H1 (cell line): Measurements from ENCODE around the gene TAF8. TPM values are rescaled to one million over a fixed set of nuclear protein-coding genes. Genes with fewer than 3 reads are reported as not detected.

Experiments used
- CTCF ChIA-PET: fragments of 300-600 bp; sonication (Branson Sonifier 250); formaldehyde crosslinking; loops from one replicate; lab custom pipeline; 2021; ENCODE audit not compliant: partially characterized antibody; lab: Charles Lee
- POLR2A ChIA-PET: fragments of 300-600 bp; sonication (Branson Sonifier 250); formaldehyde crosslinking; loops from one replicate; lab custom pipeline; 2021; ENCODE audit warnings: inconsistent platforms; ENCODE audit not compliant: partially characterized antibody; lab: Charles Lee
- DNase-seq, 2 experiments: peaks; one replicate each; pipeline versions ENCODE4 v3.0.0 to v3.0.0-alpha.2; 2010 to 2022; ENCODE audit warnings: low spot score in 2 of 2, low read depth in 1 of 2, mixed read lengths in 1 of 2
- FAIRE-seq: peaks from 2 replicates; lab custom pipeline; 2011; peaks lifted over from hg19 to GRCh38; lab: Jason Lieb, UNC
- H2AFZ ChIP-seq: 2 replicates; pipeline ENCODE4 v1.8.1; 2012; ENCODE audit warnings: low read length, inconsistent platforms
- H2AK5ac ChIP-seq: 2 replicates; pipeline ENCODE4 v1.6.1; 2013; ENCODE audit warnings: low read depth, low read length
- H2BK120ac ChIP-seq: replicated peaks from 2 replicates; pipeline ENCODE3; 2013; ENCODE audit warnings: low read depth, low read length, inconsistent platforms
- H2BK12ac ChIP-seq: 2 replicates; pipeline ENCODE4 v1.6.1; 2013; ENCODE audit warnings: low read depth, low read length
- H2BK15ac ChIP-seq: 2 replicates; pipeline ENCODE4 v1.6.1; 2013; ENCODE audit warnings: low read length
- H2BK20ac ChIP-seq: 2 replicates; pipeline ENCODE4 v1.6.1; 2013; ENCODE audit warnings: low read length
- H2BK5ac ChIP-seq: 2 replicates; pipeline ENCODE4 v1.6.1; 2013; ENCODE audit warnings: low read depth, low read length
- H3K14ac ChIP-seq: 2 replicates; pipeline ENCODE4 v1.6.1; 2013; ENCODE audit warnings: inconsistent platforms; ENCODE audit not compliant: insufficient read length
- H3K18ac ChIP-seq: 2 replicates; pipeline ENCODE4 v1.6.1; 2013; ENCODE audit warnings: low read length; ENCODE audit errors: extremely low read depth
- H3K23ac ChIP-seq: 2 replicates; pipeline ENCODE4 v1.6.1; 2013; ENCODE audit warnings: inconsistent platforms; ENCODE audit not compliant: insufficient read length
- H3K23me2 ChIP-seq: 2 replicates; pipeline ENCODE4 v1.6.1; 2013; ENCODE audit warnings: low read depth, low read length
- H3K27ac ChIP-seq: 2 replicates; pipeline ENCODE4 v1.6.1; 2011; ENCODE audit warnings: low read depth, low read length, inconsistent platforms
- H3K27me3 ChIP-seq, 4 experiments: replicated peaks in 1 of 4; 1 replicate in 1 of 4; 2 replicates in 3 of 4; pipeline versions ENCODE4 v1.6.1 to v1.8.1; 2011 to 2013; ENCODE audit warnings: low read length in 3 of 4, mild to moderate bottlenecking in 3 of 4, inconsistent platforms in 2 of 4, mixed read lengths in 2 of 4, moderate library complexity in 1 of 4; ENCODE audit not compliant: control insufficient read depth in 3 of 4, insufficient read depth in 3 of 4; ENCODE audit errors: extremely low read depth in 1 of 4
- H3K36me3 ChIP-seq, 4 experiments: 2 replicates each; pipeline versions ENCODE4 v1.6.1 to v1.8.1; 2011 to 2013; ENCODE audit warnings: mild to moderate bottlenecking in 4 of 4, low read length in 3 of 4, moderate library complexity in 2 of 4, control low read depth in 1 of 4, inconsistent platforms in 1 of 4; ENCODE audit not compliant: insufficient read depth in 4 of 4, control insufficient read depth in 2 of 4
- H3K4ac ChIP-seq: replicated peaks from 2 replicates; pipeline ENCODE3; 2013; ENCODE audit warnings: low read length, low read depth, mixed read lengths, inconsistent platforms; ENCODE audit not compliant: insufficient read length
- H3K4me1 ChIP-seq, 4 experiments: replicated peaks in 1 of 4; 1 replicate in 1 of 4; 2 replicates in 3 of 4; pipeline versions ENCODE4 v1.6.1 to v1.8.1; 2011 to 2013; ENCODE audit warnings: low read length in 3 of 4, inconsistent platforms in 2 of 4, mixed read lengths in 1 of 4; ENCODE audit not compliant: insufficient read depth in 4 of 4, control insufficient read depth in 3 of 4
- H3K4me2 ChIP-seq, 2 experiments: 2 replicates each; pipeline versions ENCODE4 v1.6.1 to v1.8.1; 2011 to 2013; ENCODE audit warnings: low read depth in 2 of 2, low read length in 2 of 2, control low read depth in 1 of 2, inconsistent platforms in 1 of 2, mild to moderate bottlenecking in 1 of 2; ENCODE audit not compliant: insufficient read depth in 1 of 2
- H3K4me3 ChIP-seq, 4 experiments: fragments of 200-600, 300-600 bp in 1 of 4; sonication (generic), shearing (Covaris generic), sonication (Bioruptor Twin) in 1 of 4; 2 replicates each; pipeline versions ENCODE4 v1.5.1 to v1.8.1; 2011 to 2016; ENCODE audit warnings: low read length in 4 of 4, low read depth in 3 of 4, control low read depth in 2 of 4, inconsistent platforms in 2 of 4, mild to moderate bottlenecking in 2 of 4, mixed read lengths in 1 of 4, moderate library complexity in 1 of 4; ENCODE audit not compliant: insufficient read depth in 2 of 4; ENCODE audit errors: extremely low read depth in 1 of 4
- H3K56ac ChIP-seq: replicated peaks from 2 replicates; pipeline ENCODE3; 2013; ENCODE audit warnings: low read depth, mild to moderate bottlenecking, mixed read lengths, low read length, inconsistent platforms; ENCODE audit not compliant: insufficient read length
- H3K79me1 ChIP-seq: 2 replicates; pipeline ENCODE4 v1.6.1; 2013; ENCODE audit warnings: low read depth, low read length, control low read depth
- H3K79me2 ChIP-seq, 2 experiments: 2 replicates each; pipeline versions ENCODE4 v1.6.1 to v1.8.1; 2012 to 2013; ENCODE audit warnings: low read length in 2 of 2, mild to moderate bottlenecking in 2 of 2, inconsistent platforms in 1 of 2; ENCODE audit not compliant: insufficient read depth in 2 of 2, control insufficient read depth in 1 of 2
- H3K9ac ChIP-seq, 4 experiments: replicated peaks in 1 of 4; 1 replicate in 1 of 4; 2 replicates in 3 of 4; pipeline versions ENCODE4 v1.6.1 to v1.8.1; 2011 to 2013; ENCODE audit warnings: low read depth in 3 of 4, low read length in 3 of 4, control low read depth in 2 of 4, mild to moderate bottlenecking in 2 of 4, moderate library complexity in 2 of 4, inconsistent platforms in 1 of 4; ENCODE audit errors: extremely low read depth in 1 of 4
- H3K9me3 ChIP-seq, 2 experiments: 2 replicates each; pipeline versions ENCODE4 v1.6.1 to v1.8.1; 2012 to 2013; ENCODE audit warnings: mild to moderate bottlenecking in 2 of 2, moderate library complexity in 2 of 2, control low read depth in 1 of 2, inconsistent platforms in 1 of 2, low read depth in 1 of 2, low read length in 1 of 2, mixed read lengths in 1 of 2; ENCODE audit not compliant: insufficient read depth in 2 of 2
- H4K20me1 ChIP-seq, 2 experiments: replicated peaks in 1 of 2; 2 replicates each; pipeline versions ENCODE3 to v1.8.1; 2011 to 2013; ENCODE audit warnings: inconsistent platforms in 2 of 2, low read length in 2 of 2, mild to moderate bottlenecking in 1 of 2; ENCODE audit not compliant: insufficient read depth in 2 of 2, control insufficient read depth in 1 of 2
- H4K5ac ChIP-seq: 2 replicates; pipeline ENCODE4 v1.6.1; 2013; ENCODE audit warnings: low read length, low read depth, mixed read lengths, inconsistent platforms; ENCODE audit not compliant: insufficient read length
- H4K8ac ChIP-seq: 2 replicates; pipeline ENCODE4 v1.8.0; 2013; ENCODE audit warnings: mild to moderate bottlenecking, moderate library complexity, low read length, inconsistent platforms; ENCODE audit not compliant: insufficient read depth; ENCODE audit errors: extremely low read depth
- H4K91ac ChIP-seq: replicated peaks from 2 replicates; pipeline ENCODE3; 2013; ENCODE audit warnings: low read length, mixed read lengths, inconsistent platforms; ENCODE audit not compliant: insufficient read length
- BACH1 ChIP-seq: IDR thresholded peaks from 2 replicates; pipeline ENCODE4 v1.6.1; 2012; ENCODE audit warnings: low read length, improper control_type of control experiment
- CEBPB ChIP-seq: IDR thresholded peaks from 2 replicates; pipeline ENCODE4 v1.6.1; 2012; ENCODE audit warnings: low read depth, low read length
- CHD2 ChIP-seq: IDR thresholded peaks from 2 replicates; pipeline ENCODE4 v1.6.1; 2012; ENCODE audit warnings: low read length, improper control_type of control experiment
- CTBP2 ChIP-seq: IDR thresholded peaks from 2 replicates; pipeline ENCODE4 v1.7.0; 2011; ENCODE audit warnings: borderline replicate concordance, mild to moderate bottlenecking, moderate library complexity, mixed read lengths, low read length; ENCODE audit not compliant: insufficient read depth, insufficient read length
- E2F6 ChIP-seq: IDR thresholded peaks from 2 replicates; pipeline ENCODE4 v1.6.1; 2012; ENCODE audit warnings: inconsistent platforms
- EGR1 ChIP-seq: IDR thresholded peaks from 2 replicates; pipeline ENCODE4 v1.6.1; 2011; ENCODE audit warnings: low read depth, low read length, borderline replicate concordance
- EZH2 ChIP-seq: fragments of 200-600 bp; sonication (generic); IDR thresholded peaks from 2 replicates; pipeline ENCODE4 v1.7.1; 2012; ENCODE audit warnings: low read depth, mild to moderate bottlenecking, moderate library complexity, low read length, inconsistent platforms; ENCODE audit not compliant: severe bottlenecking
- GTF2F1 ChIP-seq: IDR thresholded peaks from 2 replicates; pipeline ENCODE4 v1.6.1; 2012; ENCODE audit warnings: low read depth, low read length, improper control_type of control experiment, borderline replicate concordance
- MAX ChIP-seq: IDR thresholded peaks from 2 replicates; pipeline ENCODE4 v1.6.1; 2012; ENCODE audit warnings: inconsistent platforms
- NANOG ChIP-seq: IDR thresholded peaks from 2 replicates; pipeline ENCODE4 v1.6.1; 2011; ENCODE audit warnings: low read length, low read depth, mild to moderate bottlenecking, inconsistent platforms; ENCODE audit not compliant: insufficient read depth, poor library complexity, severe bottlenecking
- NRF1 ChIP-seq: IDR thresholded peaks from 2 replicates; pipeline ENCODE4 v1.6.1; 2011; ENCODE audit warnings: mild to moderate bottlenecking, low read depth, low read length, improper control_type of control experiment
- RAD21 ChIP-seq, 2 experiments: IDR thresholded peaks in 1 of 2; conservative IDR thresholded peaks in 1 of 2; 2 replicates each; pipeline ENCODE4 v1.6.1; 2011; ENCODE audit warnings: low read depth in 2 of 2, low read length in 2 of 2, improper control_type of control experiment in 1 of 2, inconsistent platforms in 1 of 2, mild to moderate bottlenecking in 1 of 2, moderate library complexity in 1 of 2
- SP1 ChIP-seq: IDR thresholded peaks from 2 replicates; pipeline ENCODE4 v1.6.1; 2011; ENCODE audit warnings: low read depth, low read length
- WGBS, 2 experiments: shearing (Covaris generic) in 1 of 2; methylation state at CpG; one replicate each; pipeline versions ENCODE4 v1.1.6 to v1.1.7; 2013 to 2015; ENCODE audit warnings: low lambda C conversion rate in 2 of 2, mixed read lengths in 2 of 2, inconsistent platforms in 1 of 2, low coverage in 1 of 2, missing lambda C conversion rate in 1 of 2; ENCODE audit not compliant: insufficient replicate concordance in 2 of 2, insufficient coverage in 1 of 2, insufficient read length in 1 of 2; ENCODE audit errors: extremely low coverage in 1 of 2, missing lambda C conversion rate in 1 of 2; 5-methylcytosine and 5-hydroxymethylcytosine counted together
- polyA plus RNA-seq, 7 experiments: library from polyadenylated mRNA; depleted of rRNA in 3 of 7; stranded (reverse) in 5 of 7; unstranded in 2 of 7; fragments of >200 nt in 5 of 7; fragments of 200-250 nt in 2 of 7; gene quantifications; 1 replicate in 5 of 7; 2 replicates in 1 of 7; 4 replicates in 1 of 7; pipeline versions ENCODE4 v1.2.1 to v1.2.3, GENCODE V29; 2011 to 2013; ENCODE audit warnings: missing spikeins in 2 of 7, mixed read lengths in 2 of 7
- total RNA-seq: library from RNA; stranded (reverse); fragmentation: NEBNext Ultra II Directional; extraction: Animal tissue kit (Norgen Biotek cat#: 25700); gene quantifications from 2 replicates; pipeline ENCODE4 v1.2.1, GENCODE V29; 2021

The TAF8 gene
- total and polyA plus RNA-seq, 2 of the 8 experiments (the other 6 are each of a cell fraction or from before 2014, with no cell fraction given), result 32.2 to 34.0 TPM

GRCh38 chr6:42083530-42083929, 33.2 kb downstream of the TAF8 start:
- Histone ChIP-seq H3K23me2 (no peaks in the 10 kb centered on the region), H4K5ac (no peak overlapping the region), H3K23ac (no peak overlapping the region), H3K56ac (no peak overlapping the region), H2BK12ac (no peak overlapping the region), H3K14ac (no peak overlapping the region), H2BK5ac (no peak overlapping the region), H4K8ac (no peak overlapping the region), H3K4me3 (no peak overlapping the region), H4K20me1 (peaks cover 0 to 2% of the 10 kb centered on the region in 2 experiments), H3K27ac (no peak overlapping the region), H3K18ac (no peak overlapping the region), H2AK5ac (no peak overlapping the region), H3K4me1 (peaks cover 0 to 6% (median 0%) of the 10 kb centered on the region in 4 experiments; a peak in 1 of 7 replicates), H2BK20ac (no peak overlapping the region), H3K9ac (no peak overlapping the region), H2AFZ (no peak overlapping the region), H2BK120ac (no peak overlapping the region), H3K9me3 (no peaks in the 10 kb centered on the region), H3K27me3 (peaks cover 0 to 5% (median 0%) of the 10 kb centered on the region in 4 experiments; a peak in 2 of 7 replicates), H3K79me2 (no peaks in the 10 kb centered on the region), H3K79me1 (no peaks in the 10 kb centered on the region), H3K4ac (no peak overlapping the region), H3K36me3 (peaks cover 0 to 6% (median under 1%) of the 10 kb centered on the region in 4 experiments; a peak in 4 of 8 replicates), H2BK15ac (no peak overlapping the region), H4K91ac (no peak overlapping the region), H3K4me2 (no peak overlapping the region)
- POLR2A ChIA-PET, result interaction anchor here (0.7 to 1.8 kb wide), 6 partner anchors 9 to 1548 kb away, joined by 3 to 5 read pairs (median 4); partner anchors contain the start of gene TAF8
- DNase-seq (no peak), FAIRE-seq (no peak)
- 92% methylated on average over 5 of the region's 5 CpGs; no CpG with 5 or more reads in 1 of the 2 experiments for WGBS, 2 experiments
- CTCF ChIA-PET, result interaction anchor here (0.6 to 21.6 kb wide), 12 partner anchors 4 to 496 kb away, joined by 3 to 313 read pairs (median 4); no protein-coding TSS in a partner anchor
- TF ChIP-seq GTF2F1, result no peak
- TF ChIP-seq EGR1, result no peak
- TF ChIP-seq BACH1, result no peak
- no peak for TF ChIP-seq EZH2
- no peak for TF ChIP-seq RAD21 (IDR thresholded peaks at IDR 0.05 in 1 of 2, conservative IDR thresholded peaks at IDR 0.05 in 1 of 2; ENCODE audit: low read depth in 2 of 2, low read length in 2 of 2)
- no peak for TF ChIP-seq E2F6
- TF ChIP-seq MAX, result no peak
- TF ChIP-seq CEBPB, result no peak
- TF ChIP-seq SP1, result no peak
- TF ChIP-seq CTBP2, result no peak
- TF ChIP-seq NRF1, result no peak
- TF ChIP-seq CHD2, result no peak
- no peak for TF ChIP-seq NANOG
